GM18511 (cell line): Measurements from ENCODE around the gene MYO15A.
"Not testable (repeated sequence)": the region's sequence is repeated elsewhere in the genome, so short reads cannot be mapped to it uniquely, and the experiment has no call there.

Source experiments
- ATAC-seq: cut with Tn5 transposase; IDR thresholded peaks from one replicate; pipeline ENCODE4 v1.9.1; 2021; ENCODE audit warnings: mild to moderate bottlenecking, moderate library complexity; ENCODE audit not compliant: unreplicated experiment

The MYO15A gene

GRCh38 chr17:18208092-18208491 lies 99.5 kb downstream of the MYO15A start:
- no peak for ATAC-seq

GRCh38 chr17:18213666-18214270 lies 105.2 kb downstream of the MYO15A start:
- ATAC-seq = no peak

GRCh38 chr17:18216906-18217305 lies 108.3 kb downstream of the MYO15A start:
- ATAC-seq = not testable (repeated sequence)

GRCh38 chr17:18217412-18218015 lies 109.0 kb downstream of the MYO15A start:
- no peak for ATAC-seq

GRCh38 chr17:18218756-18219415 lies 110.3 kb downstream of the MYO15A start:
- ATAC-seq = no peak

- no peak for ATAC-seq
Observed at GRCh38 chr17:18224053-18224386, 115.5 kb downstream of the MYO15A start.

- ATAC-seq = no peak
Observed at GRCh38 chr17:18224387-18225120, 116.0 kb downstream of the MYO15A start.

GRCh38 chr17:18225121-18225641 lies 116.6 kb downstream of the MYO15A start, which contains the start of gene LLGL1:
LLGL1 (plus strand) TSS chr17:18225635; CDS start chr17:18225683, 48 bp downstream.
- ATAC-seq = peak; percentile 91

GRCh38 chr17:18225642-18226283 lies 117.2 kb downstream of the MYO15A start:
- peak; percentile 27 for ATAC-seq

- ATAC-seq = no peak
Observed at GRCh38 chr17:18226284-18226945, 117.9 kb downstream of the MYO15A start.

- no peak for ATAC-seq
Observed at GRCh38 chr17:18227635-18228034, 119.1 kb downstream of the MYO15A start.

GRCh38 chr17:18228176-18228682 lies 119.7 kb downstream of the MYO15A start:
- ATAC-seq = no peak

- no peak for ATAC-seq
Observed at GRCh38 chr17:18229254-18229653, 120.7 kb downstream of the MYO15A start.
